GM19351 (cell line): ENCODE data around the gene IFT122.
A peak's percentile ranks its signal among the peaks of the same experiment; 100 is the strongest.

Experiments
- ATAC-seq: cut with Tn5 transposase; IDR thresholded peaks from one replicate; pipeline ENCODE4 v1.9.1; 2021; ENCODE audit warnings: mild to moderate bottlenecking, moderate library complexity; ENCODE audit not compliant: unreplicated experiment

Gene IFT122

DNA sequence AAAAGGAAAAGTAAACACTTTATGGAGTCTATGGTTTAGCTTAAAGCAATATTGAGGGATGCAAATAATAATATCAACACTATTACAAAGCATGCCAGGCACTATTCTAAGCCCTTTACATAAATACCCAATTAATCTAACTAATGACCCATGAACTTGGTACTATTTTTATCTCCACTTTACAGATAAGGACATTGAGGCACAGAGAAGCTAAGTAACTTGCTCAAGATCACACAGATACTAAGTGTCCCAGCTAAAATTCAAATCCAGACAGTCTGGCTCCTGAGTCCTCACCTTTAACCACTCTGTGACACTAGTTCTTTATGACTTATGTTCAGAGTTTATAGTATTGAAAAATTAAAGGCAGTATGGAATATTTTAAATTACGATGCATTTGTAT is 5.9 kb upstream of the IFT122 start:
- ATAC-seq, result no peak

DNA sequence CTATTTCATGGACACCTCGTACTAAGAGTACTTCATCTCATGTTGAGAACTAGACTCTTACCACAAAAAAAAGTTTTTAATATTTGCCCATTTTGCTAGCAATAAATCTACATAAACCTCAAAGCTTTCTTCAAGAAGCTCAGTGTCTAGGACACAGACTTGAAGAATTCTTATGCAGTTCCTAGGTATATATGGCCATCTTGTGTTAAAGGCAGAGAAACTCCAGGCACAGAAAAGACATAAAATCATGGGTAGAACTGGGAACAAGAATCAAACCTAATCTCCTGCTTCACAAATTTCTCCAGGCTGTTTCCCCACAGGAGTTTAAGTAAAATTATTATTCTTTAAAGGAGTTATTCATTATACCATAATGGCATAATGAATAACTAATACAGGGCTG is 4.7 kb upstream of the IFT122 start:
- no peak for ATAC-seq

DNA sequence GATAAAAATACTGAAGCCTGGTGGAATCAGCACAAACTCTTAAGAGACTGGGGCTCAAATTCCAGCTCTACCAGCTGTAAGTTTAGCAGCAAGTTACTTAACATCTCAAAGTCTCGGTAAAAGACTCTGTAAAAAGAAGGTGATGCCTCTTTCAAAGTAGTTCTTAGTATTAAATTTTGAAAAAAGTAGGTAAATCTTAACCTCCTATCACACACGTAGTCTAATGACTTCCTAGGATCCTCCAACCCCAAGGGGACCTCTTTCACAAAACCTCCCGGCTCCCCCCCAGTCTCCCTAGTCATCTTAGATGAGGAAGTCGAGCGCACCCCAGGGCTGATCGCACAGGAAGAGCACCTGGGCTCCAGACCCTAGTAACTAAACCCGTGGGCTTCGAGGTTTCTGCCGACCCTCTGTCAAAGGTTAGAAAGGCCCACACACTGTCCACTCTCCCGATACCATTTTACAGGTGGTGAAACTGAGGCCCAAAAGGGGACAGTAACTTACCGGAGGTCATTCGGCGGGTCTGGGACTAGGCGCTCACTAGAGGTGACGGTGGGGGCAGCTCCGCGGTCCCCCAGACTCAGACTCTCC is 703 bp upstream of the IFT122 start:
- ATAC-seq, result peak; percentile 21

DNA sequence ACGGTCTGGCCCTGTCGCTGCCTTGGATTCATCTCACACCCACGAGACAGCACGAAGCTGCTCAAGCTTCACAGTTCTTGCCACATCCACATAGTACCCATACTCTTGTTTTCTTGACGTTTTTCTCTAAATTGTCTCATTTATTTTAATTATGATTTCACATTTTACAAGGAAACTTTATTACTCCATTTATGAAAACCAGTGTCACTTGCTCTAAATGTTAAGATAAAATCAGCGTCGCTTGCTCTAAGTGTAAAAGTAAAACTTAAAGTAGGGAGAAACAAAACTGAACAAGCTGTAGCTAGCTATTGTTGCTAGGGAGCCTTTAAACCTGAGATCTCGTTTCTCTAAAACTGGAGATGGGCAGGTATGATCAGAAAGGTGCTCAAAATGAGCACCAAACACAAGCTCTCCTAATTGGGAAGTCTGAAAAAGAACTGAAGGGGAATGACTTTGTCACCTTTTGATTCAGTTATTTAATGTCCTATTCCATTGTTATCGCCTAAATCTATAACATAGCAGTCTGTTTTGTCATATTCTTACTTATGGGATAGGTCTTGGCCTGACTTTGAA is 680 bp downstream of the IFT122 start:
- ATAC-seq, result no peak

DNA sequence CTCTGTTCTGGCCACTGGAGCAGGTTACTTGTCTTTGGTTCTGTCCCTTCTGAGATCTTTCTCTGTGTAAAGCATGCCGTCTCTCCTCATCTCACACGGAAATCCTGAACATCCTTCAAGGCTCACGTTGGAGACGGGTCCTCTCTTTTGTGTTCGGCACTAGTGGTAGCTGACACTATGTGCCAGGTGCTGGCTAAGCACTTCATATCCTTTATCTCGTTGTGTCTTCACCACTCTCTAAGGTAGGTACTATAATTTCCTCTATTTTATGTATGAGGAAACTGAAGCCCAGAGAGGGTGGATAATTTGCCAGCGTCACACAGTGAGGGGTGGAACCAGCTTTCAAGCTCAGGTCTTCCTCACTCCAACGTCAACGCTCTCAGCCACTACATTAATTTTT is 1.2 kb downstream of the IFT122 start:
- no peak for ATAC-seq

DNA sequence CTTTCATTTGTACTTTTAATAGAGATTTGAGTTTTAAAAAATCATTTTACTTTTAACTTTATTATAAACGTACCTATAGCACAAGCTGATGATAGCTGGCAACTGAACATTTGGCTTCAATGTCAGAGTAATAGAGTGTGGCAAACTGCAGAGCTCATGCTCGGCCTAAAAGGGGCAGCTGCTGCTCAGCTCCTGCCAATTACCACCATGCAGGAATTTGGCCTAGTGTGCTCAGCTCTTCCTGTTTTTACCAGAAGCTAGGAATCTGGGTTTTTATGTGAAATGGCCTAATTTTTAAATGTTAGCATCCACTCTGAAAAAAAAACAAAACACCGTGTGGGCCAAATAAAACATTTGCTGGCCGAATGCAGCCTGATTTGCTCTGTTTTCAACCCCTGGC is 1.8 kb downstream of the IFT122 start:
- no peak for ATAC-seq

DNA sequence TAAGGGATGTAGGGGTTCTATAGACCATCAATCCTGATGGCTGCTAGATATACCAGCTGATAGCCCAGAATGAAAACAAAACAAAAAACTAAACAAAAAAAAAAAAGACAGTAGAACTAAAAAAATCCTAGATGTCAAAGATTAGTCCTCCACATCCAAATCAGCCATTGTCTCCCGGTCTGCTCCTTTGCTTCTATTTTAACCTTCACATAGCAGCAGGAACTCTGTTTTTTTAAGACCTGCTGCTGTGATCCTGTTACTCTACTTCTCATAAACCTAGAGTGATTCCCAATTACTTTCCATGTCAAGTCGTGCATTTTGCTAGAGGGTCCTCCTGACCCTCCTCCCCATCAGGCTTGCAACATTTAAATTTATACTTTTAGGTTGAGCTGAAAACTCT is 2.5 kb downstream of the IFT122 start:
- no peak for ATAC-seq

DNA sequence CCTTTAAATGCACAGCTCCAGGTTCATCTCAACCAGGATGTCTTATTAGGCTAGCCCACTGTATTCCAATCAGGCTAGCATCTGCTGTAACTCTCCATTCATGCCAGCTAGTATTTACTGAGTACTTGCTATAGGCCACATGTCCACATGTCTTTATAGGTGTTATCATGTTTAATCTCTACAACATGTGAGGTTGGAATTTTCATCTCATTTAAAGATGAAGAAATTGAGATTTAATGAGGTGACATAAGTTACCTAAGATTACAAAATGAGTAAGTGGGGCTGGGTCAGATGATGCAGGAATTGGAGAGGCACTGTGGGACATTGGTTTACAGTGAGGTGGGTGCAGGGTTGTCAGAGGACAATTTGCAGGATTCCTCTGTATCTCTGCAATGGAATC is 2.9 kb downstream of the IFT122 start:
- no peak for ATAC-seq

DNA sequence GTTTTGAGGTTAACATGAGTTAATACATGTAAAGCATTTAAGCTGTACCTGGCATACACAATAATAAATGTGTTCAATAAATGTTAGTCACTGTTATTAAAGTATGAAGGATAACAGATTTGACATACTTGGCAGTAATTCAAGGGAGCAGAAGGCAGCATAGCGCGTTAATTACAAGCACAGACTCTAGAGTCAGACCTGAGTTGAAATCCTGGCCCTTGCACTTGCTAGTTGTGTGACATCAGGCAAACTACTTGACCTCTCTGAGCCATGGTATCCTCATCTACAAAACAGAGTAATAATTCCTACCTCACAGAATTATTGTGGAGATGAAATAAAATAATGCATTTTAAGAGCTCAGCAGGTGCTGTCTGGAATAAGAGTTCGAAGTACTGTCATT is 5.4 kb downstream of the IFT122 start:
- no peak for ATAC-seq

DNA sequence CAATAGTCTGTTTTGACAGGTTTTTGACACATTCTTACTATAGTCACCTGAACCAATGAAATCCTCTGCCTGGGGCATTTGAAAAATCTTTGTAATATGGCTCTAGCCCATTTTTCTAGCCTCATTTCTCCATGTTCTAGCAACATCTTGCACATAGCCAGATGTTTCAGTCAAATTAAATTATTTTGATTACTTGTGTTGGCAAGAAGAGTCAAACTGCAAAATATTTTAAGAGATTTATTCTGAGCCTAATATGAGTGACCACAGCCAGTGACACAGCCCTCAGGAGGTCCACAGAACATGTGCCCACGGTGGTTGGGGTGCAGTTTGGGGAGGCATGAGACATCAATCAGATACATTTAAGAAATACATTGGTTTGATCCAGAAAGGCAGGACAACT is 6.9 kb downstream of the IFT122 start:
- no peak for ATAC-seq

DNA sequence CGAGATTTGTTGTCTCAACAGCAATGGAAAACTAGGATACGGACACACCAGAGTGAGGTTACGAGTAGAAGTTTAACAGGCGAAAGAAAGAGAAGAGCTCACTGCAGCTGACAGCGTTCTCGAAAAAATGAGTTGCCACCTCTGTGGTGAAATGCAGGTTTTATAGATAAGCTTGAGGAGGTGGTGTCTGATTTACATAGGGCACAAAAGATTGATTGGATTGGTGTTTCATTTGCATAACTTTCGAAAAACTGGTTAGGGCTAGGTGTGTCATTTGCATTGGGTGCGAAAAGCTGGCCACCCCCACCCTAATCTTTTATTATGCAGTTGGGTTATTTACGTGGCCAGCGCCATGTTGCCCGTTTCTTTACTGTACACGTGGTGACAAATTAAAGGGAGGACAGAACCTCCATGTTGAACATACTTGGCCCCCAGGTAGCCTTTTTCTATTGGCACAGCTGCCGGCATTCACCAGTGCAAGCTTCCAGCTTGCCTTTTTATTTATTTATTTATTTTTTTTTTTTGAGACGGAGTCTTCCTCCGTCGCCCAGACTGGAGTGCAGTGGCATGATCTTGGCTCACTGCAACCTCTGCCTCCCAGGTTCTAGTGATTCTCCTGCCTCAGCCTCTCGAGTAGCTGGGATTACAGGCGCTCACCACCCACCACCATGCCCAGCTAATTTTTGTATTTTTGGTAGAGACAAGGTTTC is 8.3 kb downstream of the IFT122 start:
- ATAC-seq, result no peak

DNA sequence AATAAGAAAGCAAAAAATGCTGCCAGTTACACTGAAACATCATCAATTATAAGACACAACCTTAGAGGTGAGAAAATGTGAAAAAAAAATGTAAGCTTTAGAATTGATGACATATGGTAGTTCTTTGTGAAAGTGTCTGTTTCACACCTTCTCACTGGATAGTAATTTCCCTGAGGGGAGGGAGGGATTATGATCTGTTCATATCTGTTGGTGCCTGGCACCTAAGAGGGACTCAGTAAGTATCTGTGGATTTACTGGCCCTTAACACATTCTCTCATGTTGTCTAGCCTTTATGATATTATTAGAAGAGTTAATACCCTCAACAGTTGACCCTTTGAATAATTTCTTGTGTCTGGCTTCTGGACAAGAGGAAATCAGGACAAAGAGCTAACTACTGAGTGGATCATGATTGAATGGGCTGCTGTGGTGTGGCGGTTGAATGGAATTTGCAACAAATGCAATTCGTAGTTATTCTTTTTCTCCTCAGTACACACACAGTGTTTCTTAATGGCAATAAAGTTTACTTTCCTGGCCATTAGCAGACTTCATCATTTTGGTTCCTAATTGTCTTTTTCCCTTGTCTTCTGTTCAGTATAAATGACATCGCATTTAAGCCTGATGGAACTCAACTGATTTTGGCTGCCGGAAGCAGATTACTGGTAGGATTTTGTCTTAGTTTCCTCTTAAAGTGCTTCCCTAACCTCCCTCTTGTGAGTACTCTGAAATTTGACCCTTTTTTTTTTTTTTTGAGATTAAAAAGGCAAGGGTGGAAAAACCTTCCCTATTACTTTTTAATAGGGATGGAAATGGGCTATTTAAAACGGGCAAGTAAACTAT is 9.5 kb downstream of the IFT122 start:
- no peak for ATAC-seq

DNA sequence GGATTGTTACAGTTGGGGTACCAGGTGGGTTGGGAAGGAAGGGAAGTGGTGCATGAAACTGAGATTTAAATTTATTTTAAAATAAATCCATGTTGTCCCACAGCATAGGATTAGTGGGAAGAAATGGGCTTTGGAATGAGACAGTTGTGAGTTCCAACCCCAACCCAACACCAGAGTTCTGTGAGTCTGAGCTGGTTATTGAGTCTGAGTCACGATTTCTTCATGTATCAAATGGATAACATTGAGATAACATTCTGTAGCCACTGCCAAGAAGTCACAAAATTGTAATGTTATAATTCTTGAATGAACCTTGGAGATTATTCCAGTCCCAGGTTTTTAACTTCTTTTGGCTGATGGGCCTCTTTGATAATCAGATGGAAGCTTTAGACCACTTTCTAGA is 13.7 kb downstream of the IFT122 start:
- ATAC-seq, result no peak

DNA sequence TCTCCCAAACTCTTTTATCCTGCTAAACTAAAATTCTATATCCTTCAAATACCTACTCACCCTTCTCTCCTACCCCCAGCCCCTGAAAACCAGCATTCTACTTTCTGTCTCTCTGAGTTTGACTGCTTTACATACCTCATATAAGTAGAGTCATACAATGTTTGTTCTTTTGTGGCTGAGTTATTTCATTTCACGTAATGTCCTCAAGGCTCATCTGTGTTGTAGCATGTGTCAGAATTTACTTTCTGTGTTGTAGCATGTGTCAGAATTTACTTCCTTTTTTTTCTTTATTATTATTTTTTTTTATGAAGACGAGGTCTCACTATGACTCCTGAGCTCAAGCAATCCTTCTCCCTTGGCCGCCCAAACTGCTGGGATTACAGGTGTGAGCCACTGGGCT is 20.1 kb downstream of the IFT122 start:
- ATAC-seq, result no peak

DNA sequence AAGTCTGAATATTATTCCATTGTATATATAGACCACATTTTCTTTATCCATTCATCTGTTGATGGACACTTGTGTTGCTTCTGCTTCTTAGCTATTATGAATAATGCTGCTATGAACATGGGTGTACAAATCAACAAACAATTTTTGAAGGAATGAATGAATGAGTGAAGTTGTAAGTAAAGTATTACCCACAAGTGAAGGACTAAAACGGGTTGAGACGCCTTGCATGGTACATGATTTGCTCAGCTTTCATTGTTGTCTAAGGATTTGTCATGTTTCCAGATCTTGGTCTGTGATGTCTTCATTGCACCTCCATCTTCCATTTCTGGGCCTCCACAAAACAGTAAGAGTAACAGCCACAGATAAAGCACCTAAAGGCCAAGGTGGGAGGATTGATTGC is 20.5 kb downstream of the IFT122 start:
- no peak for ATAC-seq

DNA sequence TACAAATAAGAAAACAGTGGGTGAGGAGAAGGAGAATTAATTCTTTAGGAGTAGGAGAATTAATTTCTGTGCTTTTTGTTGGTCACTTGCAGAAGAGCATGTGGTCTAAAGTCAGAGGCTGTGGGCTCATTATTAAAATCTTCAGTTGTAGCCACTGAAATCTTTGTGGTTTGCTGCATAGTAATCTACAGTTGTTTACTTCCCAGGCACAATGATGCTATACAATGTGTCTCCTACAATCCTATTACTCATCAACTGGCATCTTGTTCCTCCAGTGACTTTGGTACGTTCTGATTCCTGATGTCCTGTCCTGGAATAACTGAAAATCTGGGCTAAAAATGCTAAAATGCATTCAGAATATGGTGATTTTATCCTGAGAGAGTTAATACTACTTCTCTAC is 21.0 kb downstream of the IFT122 start:
- ATAC-seq, result no peak

DNA sequence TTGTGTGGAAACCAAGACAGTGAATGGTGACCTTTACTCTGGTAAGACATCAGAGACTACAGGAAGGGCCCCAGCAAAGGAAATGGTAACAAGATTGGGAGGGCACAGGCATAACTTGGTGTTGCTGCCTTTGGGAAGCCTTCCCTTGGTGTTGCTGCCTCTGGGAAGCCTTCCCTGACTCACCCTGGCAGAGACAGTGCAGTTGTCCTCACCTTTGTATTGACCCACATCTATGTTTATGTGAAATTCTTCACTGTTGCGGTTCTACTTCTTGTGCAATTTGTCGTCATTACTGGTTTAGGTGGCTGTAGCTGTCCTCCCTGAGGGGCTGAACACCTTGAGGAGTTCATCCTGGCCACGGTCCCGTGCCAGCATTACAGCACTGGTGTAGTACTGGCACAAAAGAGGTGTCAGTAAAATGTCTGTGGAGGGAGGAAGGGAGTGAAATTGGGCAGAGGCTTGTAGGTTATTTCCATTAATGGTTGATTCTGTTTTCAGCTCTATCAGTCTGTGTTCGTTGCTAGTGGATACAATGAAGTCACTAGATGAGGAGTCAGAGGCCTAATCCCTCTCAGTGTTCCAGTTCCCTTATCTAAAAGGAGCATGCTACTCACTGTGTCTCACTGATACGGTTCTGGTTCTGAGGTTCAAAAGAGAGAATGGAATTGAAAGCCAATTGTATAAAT is 21.6 kb downstream of the IFT122 start:
- no peak for ATAC-seq

DNA sequence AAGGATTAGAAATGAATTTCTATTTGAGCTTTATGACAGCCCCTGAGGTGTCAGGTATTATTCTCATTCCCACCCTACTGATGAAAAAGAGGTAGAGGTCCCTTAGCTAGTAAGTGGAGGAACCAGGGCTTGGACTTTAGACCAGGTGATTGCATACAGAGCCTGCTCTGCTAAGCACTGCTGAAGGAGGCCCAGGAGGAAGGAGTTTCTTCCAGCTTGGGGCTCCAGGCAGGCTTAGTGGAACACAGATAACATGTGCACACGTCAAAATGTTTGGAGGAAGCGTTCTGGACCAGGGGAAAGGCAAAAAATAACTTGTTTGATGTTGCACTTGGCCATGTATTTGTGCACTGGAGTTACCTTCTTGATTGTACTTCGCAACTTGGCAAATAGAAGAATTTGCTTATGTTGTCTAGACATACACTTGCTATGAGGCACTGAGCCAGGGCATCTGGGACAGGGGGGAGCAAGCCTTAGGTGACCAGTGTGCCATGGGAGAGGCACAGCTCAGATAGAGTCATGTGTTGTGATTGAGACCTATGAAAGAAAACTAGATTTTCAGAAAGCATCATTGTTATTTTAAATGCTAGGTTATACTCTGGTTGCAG is 22.4 kb downstream of the IFT122 start:
- no peak for ATAC-seq

DNA sequence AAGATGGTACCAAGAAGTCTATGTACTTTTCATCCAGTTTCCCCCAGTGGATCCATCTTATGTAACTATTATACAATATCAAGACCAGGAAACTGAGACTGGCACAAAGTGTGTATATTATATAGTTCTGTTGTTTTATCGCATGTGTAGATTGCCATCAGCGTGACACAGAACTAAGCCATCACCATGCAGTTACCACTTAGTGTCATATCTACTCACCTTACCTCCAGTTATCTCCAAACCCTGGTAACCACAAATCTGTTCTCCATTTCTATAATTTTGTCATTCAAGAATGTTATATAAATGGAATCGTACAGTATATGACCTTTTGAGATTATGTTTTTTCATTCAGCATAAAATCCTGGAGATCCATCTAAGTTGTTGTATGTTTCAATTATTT is 23.1 kb downstream of the IFT122 start:
- no peak for ATAC-seq

DNA sequence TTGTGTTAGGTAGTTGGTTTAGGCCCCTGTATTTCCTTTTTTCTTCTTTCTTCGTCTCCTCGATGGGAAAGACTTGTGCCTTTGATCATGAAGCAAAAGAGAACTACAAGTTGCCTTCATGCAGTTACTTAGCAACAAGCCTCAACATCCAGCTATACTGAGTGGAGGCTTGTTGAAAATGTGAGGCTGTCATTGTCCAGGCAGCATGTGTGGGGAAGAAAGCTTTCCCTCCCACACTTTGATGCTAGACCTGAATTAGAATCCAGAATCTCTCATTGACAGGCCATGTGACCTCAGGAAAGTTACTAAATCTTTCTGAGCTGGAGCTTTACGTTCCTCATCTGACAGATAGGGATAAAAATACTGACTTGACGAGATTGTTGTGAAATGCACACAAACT is 23.7 kb downstream of the IFT122 start:
- ATAC-seq, result no peak

DNA sequence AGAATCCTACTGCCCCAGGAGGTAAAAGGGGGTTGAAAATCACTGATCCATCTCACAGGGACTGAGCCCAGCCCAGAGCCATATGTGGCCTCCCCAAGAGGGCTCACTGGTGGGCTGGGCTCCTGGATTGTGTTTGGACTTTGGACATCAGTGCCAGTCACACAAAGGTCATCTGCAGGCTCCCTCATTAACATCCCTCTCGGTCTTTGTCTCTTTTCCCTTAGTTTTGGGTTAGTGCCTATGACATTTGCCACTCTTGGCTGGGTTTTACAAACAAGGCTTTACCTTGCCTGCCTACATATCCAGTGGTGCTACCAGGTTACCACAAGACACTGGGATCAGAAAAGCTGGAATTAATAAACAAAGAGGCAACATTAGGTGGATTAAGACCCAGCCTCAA is 27.9 kb downstream of the IFT122 start:
- ATAC-seq, result no peak
